Osteocyte (in vitro differentiated cells): ENCODE results near the gene FOXK1. TPM values are rescaled to one million over a fixed set of nuclear protein-coding genes. Genes with fewer than 3 reads are reported as not detected.

ENCODE experiments used
- DNase-seq: peaks from one replicate; pipeline ENCODE4 v3.0.0; 2021; ENCODE audit warnings: mixed read lengths; ENCODE audit not compliant: unreplicated experiment; ENCODE audit errors: extremely low spot score
- H3K27ac Mint-ChIP-seq: one replicate; pipeline ENCODE4 v1.8.0; 2021; ENCODE audit warnings: mild to moderate bottlenecking, mixed read lengths; ENCODE audit not compliant: unreplicated experiment
- H3K27me3 Mint-ChIP-seq: one replicate; pipeline ENCODE4 v1.8.0; 2021; ENCODE audit warnings: mixed read lengths; ENCODE audit not compliant: unreplicated experiment
- H3K36me3 Mint-ChIP-seq: one replicate; pipeline ENCODE4 v1.8.0; 2021; ENCODE audit warnings: mixed read lengths; ENCODE audit not compliant: unreplicated experiment
- H3K4me1 Mint-ChIP-seq: one replicate; pipeline ENCODE4 v1.8.0; 2021; ENCODE audit warnings: mixed read lengths; ENCODE audit not compliant: unreplicated experiment
- H3K4me3 Mint-ChIP-seq: one replicate; pipeline ENCODE4 v1.8.0; 2021; ENCODE audit warnings: mild to moderate bottlenecking, moderate library complexity, mixed read lengths; ENCODE audit not compliant: unreplicated experiment
- H3K9me3 Mint-ChIP-seq: one replicate; pipeline ENCODE4 v1.8.0; 2021; ENCODE audit warnings: mixed read lengths; ENCODE audit not compliant: unreplicated experiment
- CTCF ChIP-seq: fragments of 200-600 bp; sonication (generic); IDR thresholded peaks from 2 replicates; pipeline ENCODE4 v1.5.0; 2021; ENCODE audit warnings: antibody characterized with exemption, mild to moderate bottlenecking, moderate library complexity
- total RNA-seq: library from RNA; stranded (reverse); gene quantifications from 2 replicates; pipeline ENCODE4 v1.2.1, GENCODE V29; 2021

Gene FOXK1
- total RNA-seq, 1 donor from 2014 or later = 56.2 TPM

GRCh38 chr7:4763794-4764185 lies 81.7 kb downstream of the FOXK1 start:
- Mint-ChIP-seq H3K36me3 (peaks cover 23% of the 10 kb centered on the region), H3K4me1 (peaks cover 2% of the 10 kb centered on the region), H3K4me3 (no peak overlapping the region), H3K27ac (no peak overlapping the region), H3K27me3 (no peaks in the 10 kb centered on the region), H3K9me3 (no peaks in the 10 kb centered on the region)
- no peak for DNase-seq
- TF ChIP-seq CTCF = no peak

DNA sequence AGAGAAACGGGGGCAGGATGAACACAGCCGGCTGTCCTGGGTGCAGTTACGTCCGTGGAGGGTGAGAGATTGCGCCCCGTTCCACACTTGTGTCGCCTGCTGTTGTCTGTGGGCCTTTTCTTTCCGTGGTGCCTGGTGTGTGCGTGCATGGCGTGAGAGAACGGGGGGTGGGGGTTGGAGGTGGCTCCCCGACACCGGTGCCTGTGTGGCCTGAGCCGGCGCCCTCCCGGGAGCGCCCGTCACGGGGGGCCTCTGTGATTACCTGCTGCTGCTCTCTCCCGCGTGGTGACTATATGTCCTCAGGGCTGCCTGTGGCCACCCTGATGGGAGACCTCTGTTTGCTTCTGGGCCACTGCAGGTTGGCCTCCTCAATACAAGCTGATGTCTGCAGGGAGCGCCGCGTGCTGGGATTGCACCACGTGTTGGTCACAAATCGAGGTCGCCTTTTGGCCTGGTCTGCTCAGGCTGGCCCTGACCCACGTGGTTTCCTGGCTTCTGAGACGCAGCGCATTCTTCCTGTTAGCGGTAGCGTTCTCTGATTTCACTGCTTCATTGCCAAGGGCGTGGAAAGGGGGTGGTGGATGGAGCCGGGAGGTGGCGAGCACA lies 82.4 kb downstream of the FOXK1 start:
- Mint-ChIP-seq H3K27ac (no peak overlapping the region), H3K4me3 (no peak overlapping the region), H3K27me3 (no peaks in the 10 kb centered on the region), H3K36me3 (peaks cover 23% of the 10 kb centered on the region), H3K9me3 (no peaks in the 10 kb centered on the region), H3K4me1 (peaks cover 4% of the 10 kb centered on the region)
- DNase-seq = no peak
- no peak for TF ChIP-seq CTCF

- Mint-ChIP-seq H3K4me3 (no peak overlapping the region), H3K27ac (no peak overlapping the region), H3K36me3 (peaks cover 18% of the 10 kb centered on the region), H3K9me3 (no peaks in the 10 kb centered on the region), H3K27me3 (no peaks in the 10 kb centered on the region), H3K4me1 (peaks cover 4% of the 10 kb centered on the region)
- no peak for DNase-seq
- TF ChIP-seq CTCF = peak; percentile 39
Measured at GRCh38 chr7:4765776-4766490, 83.8 kb downstream of the FOXK1 start.

DNA sequence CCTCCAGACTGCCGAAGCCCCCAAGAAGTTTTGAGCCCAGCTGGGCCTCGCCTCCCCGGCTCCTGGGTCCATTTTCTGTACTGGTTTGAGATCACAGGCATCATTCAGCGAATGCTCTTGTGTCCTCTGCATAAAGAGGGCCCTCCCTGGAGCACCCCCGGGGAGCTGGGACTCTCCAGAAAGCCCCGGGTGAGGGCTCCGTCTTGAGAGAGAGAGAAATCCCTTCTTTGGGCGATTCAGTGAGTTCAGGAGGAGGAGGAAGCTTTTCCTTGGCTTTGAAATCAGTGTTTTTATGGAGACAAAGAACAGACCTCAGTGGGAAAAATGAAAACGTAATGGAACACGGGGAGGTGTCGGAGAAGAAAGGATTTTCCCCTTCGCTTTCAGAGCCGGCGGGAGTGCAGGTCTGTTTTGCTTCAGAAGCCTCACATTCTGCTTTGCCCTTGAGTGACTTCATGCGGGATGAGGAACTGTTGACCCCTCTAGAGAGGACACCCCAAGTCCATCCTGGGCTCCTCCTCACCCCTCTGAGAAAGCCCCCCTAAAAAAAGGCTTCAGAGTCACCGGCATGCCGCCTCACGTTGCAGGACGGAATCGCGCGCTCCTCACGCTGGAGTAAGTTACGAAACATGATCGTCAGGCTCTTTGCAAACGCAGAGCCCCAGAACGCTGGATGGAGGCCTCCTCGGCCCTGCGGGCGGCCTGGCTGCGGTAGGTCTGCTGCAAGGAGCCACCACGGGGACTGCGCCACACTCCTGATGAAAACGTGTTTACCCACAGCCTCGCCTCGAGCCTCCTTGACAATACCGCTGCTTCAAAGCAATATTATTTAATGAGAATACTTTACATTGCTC lies 84.8 kb downstream of the FOXK1 start:
- Mint-ChIP-seq H3K27ac (no peak overlapping the region), H3K4me1 (peaks cover 4% of the 10 kb centered on the region), H3K4me3 (no peak overlapping the region), H3K9me3 (no peaks in the 10 kb centered on the region), H3K27me3 (no peaks in the 10 kb centered on the region), H3K36me3 (peaks cover 11% of the 10 kb centered on the region)
- no peak for TF ChIP-seq CTCF
- no peak for DNase-seq
